ENCODE data around the gene CERS1.

Gene CERS1

GRCh38 chr19:18869781-18870530 is 26.0 kb downstream of the CERS1 start:
- peaks cover 0 to 17% (median 6%) of the 10 kb centered on the region in 4 experiments for H3K4me1 ChIP-seq (ENCODE audit: control extremely low read depth in 1 of 4, control insufficient read depth in 4 of 4, insufficient read depth in 4 of 4, low read length in 3 of 4)
- ChIA-PET POLR2A (interaction anchor here (0.5 to 1.4 kb wide), 2 partner anchors 117 to 160 kb away, joined by 3 to 4 read pairs; no protein-coding TSS in a partner anchor), CTCF (no interaction called here)
- H3K9me3 ChIP-seq (ENCODE audit: control extremely low read depth in 1 of 5, control insufficient read depth in 4 of 5, insufficient read depth in 2 of 5, low read depth in 1 of 5, low read length in 4 of 5), result no peaks in the 10 kb centered on the region
- peak overlapping the region in 1 of 7 experiments; percentile 11 for H3K4me3 ChIP-seq (ENCODE audit: control insufficient read depth in 1 of 7, extremely low read depth in 1 of 7, insufficient read depth in 4 of 7, low read depth in 2 of 7, low read length in 6 of 7)
- DNase-seq, result no peak
- peaks cover 0 to 34% (median 5%) of the 10 kb centered on the region in 5 experiments for H3K27me3 ChIP-seq (replicated peaks in 2 of 5; ENCODE audit: control insufficient read depth in 4 of 5, insufficient read depth in 5 of 5, low read length in 4 of 5)
- H3K36me3 ChIP-seq (ENCODE audit: control insufficient read depth in 4 of 4, insufficient read depth in 4 of 4, low read length in 3 of 4), result peaks cover 0 to 36% (median 25%) of the 10 kb centered on the region in 4 experiments
- 17% methylated on average over 43 of the region's 62 CpGs for WGBS (ENCODE audit: insufficient coverage)
- no peak overlapping the region for H3K27ac ChIP-seq (ENCODE audit: insufficient read depth in 1 of 2, low read depth in 1 of 2, low read length in 2 of 2, poor library complexity in 1 of 2, severe bottlenecking in 2 of 2)

- Histone ChIP-seq H3K9me3 (ENCODE audit: control extremely low read depth in 1 of 5, control insufficient read depth in 4 of 5, insufficient read depth in 2 of 5, low read depth in 1 of 5, low read length in 4 of 5) (no peaks in the 10 kb centered on the region), H3K27me3 (replicated peaks in 2 of 5; ENCODE audit: control insufficient read depth in 4 of 5, insufficient read depth in 5 of 5, low read length in 4 of 5) (peaks cover 0 to 34% (median 5%) of the 10 kb centered on the region in 5 experiments), H3K27ac (ENCODE audit: insufficient read depth in 1 of 2, low read depth in 1 of 2, low read length in 2 of 2, poor library complexity in 1 of 2, severe bottlenecking in 2 of 2) (no peak overlapping the region), H3K36me3 (ENCODE audit: control insufficient read depth in 4 of 4, insufficient read depth in 4 of 4, low read length in 3 of 4) (peaks cover 0 to 44% (median 29%) of the 10 kb centered on the region in 4 experiments), H3K4me3 (ENCODE audit: control insufficient read depth in 1 of 7, extremely low read depth in 1 of 7, insufficient read depth in 4 of 7, low read depth in 2 of 7, low read length in 6 of 7) (peak overlapping the region in 1 of 7 experiments; percentile 6), H3K4me1 (ENCODE audit: control extremely low read depth in 1 of 4, control insufficient read depth in 4 of 4, insufficient read depth in 4 of 4, low read length in 3 of 4) (peaks cover 0 to 17% (median 6%) of the 10 kb centered on the region in 4 experiments)
- no peak for DNase-seq
- POLR2A ChIA-PET, result interaction anchor here (0.5 to 1.4 kb wide), 2 partner anchors 118 to 161 kb away, joined by 3 to 4 read pairs; no protein-coding TSS in a partner anchor
- CTCF ChIA-PET, result no interaction called here
- 59% methylated on average over 57 of the region's 71 CpGs for WGBS (ENCODE audit: insufficient coverage)
These were observed 26.8 kb downstream of the CERS1 start for GRCh38 chr19:18869023-18869618.

- Histone ChIP-seq H3K27ac (ENCODE audit: insufficient read depth in 1 of 2, low read depth in 1 of 2, low read length in 2 of 2, poor library complexity in 1 of 2, severe bottlenecking in 2 of 2) (no peak overlapping the region), H3K4me3 (ENCODE audit: control insufficient read depth in 1 of 7, extremely low read depth in 1 of 7, insufficient read depth in 4 of 7, low read depth in 2 of 7, low read length in 6 of 7) (no peak overlapping the region), H3K36me3 (ENCODE audit: control insufficient read depth in 4 of 4, insufficient read depth in 4 of 4, low read length in 3 of 4) (peaks cover 0 to 50% (median 34%) of the 10 kb centered on the region in 4 experiments), H3K9me3 (ENCODE audit: control extremely low read depth in 1 of 5, control insufficient read depth in 4 of 5, insufficient read depth in 2 of 5, low read depth in 1 of 5, low read length in 4 of 5) (no peaks in the 10 kb centered on the region), H3K27me3 (replicated peaks in 2 of 5; ENCODE audit: control insufficient read depth in 4 of 5, insufficient read depth in 5 of 5, low read length in 4 of 5) (peaks cover 0 to 34% (median 5%) of the 10 kb centered on the region in 5 experiments), H3K4me1 (ENCODE audit: control extremely low read depth in 1 of 4, control insufficient read depth in 4 of 4, insufficient read depth in 4 of 4, low read length in 3 of 4) (peaks cover 0 to 19% (median 6%) of the 10 kb centered on the region in 4 experiments)
- POLR2A ChIA-PET, result no interaction called here
- WGBS (ENCODE audit: insufficient coverage), result 83% methylated on average over 74 of the region's 77 CpGs
- CTCF ChIA-PET, result no interaction called here
- no peak for DNase-seq
These were observed 27.5 kb downstream of the CERS1 start for GRCh38 chr19:18868380-18869022.

- H3K27me3 ChIP-seq (replicated peaks in 2 of 5; ENCODE audit: control insufficient read depth in 4 of 5, insufficient read depth in 5 of 5, low read length in 4 of 5), result peaks cover 0 to 34% (median 5%) of the 10 kb centered on the region in 5 experiments
- no peak overlapping the region for H3K4me3 ChIP-seq (ENCODE audit: control insufficient read depth in 1 of 7, extremely low read depth in 1 of 7, insufficient read depth in 4 of 7, low read depth in 2 of 7, low read length in 6 of 7)
- H3K9me3 ChIP-seq (ENCODE audit: control extremely low read depth in 1 of 5, control insufficient read depth in 4 of 5, insufficient read depth in 2 of 5, low read depth in 1 of 5, low read length in 4 of 5), result no peaks in the 10 kb centered on the region
- peaks cover under 1 to 57% (median 40%) of the 10 kb centered on the region in 4 experiments for H3K36me3 ChIP-seq (ENCODE audit: control insufficient read depth in 4 of 4, insufficient read depth in 4 of 4, low read length in 3 of 4)
- no peak for DNase-seq
- ChIA-PET POLR2A (no interaction called here), CTCF (interaction anchor here (1.0 to 2.5 kb wide), 5 partner anchors 8 to 120 kb away, joined by 3 to 17 read pairs (median 11); no protein-coding TSS in a partner anchor)
- 96% methylated on average over 22 of the region's 23 CpGs for WGBS (ENCODE audit: insufficient coverage)
- H3K4me1 ChIP-seq (ENCODE audit: control extremely low read depth in 1 of 4, control insufficient read depth in 4 of 4, insufficient read depth in 4 of 4, low read length in 3 of 4), result peaks cover 0 to 19% (median 6%) of the 10 kb centered on the region in 4 experiments
- no peak overlapping the region for H3K27ac ChIP-seq (ENCODE audit: insufficient read depth in 1 of 2, low read depth in 1 of 2, low read length in 2 of 2, poor library complexity in 1 of 2, severe bottlenecking in 2 of 2)
These were observed 28.2 kb downstream of the CERS1 start for GRCh38 chr19:18867751-18868150.

GRCh38 chr19:18867199-18867598 is 28.8 kb downstream of the CERS1 start:
- H3K27ac ChIP-seq (ENCODE audit: insufficient read depth in 1 of 2, low read depth in 1 of 2, low read length in 2 of 2, poor library complexity in 1 of 2, severe bottlenecking in 2 of 2), result no peak overlapping the region
- H3K27me3 ChIP-seq (replicated peaks in 2 of 5; ENCODE audit: control insufficient read depth in 4 of 5, insufficient read depth in 5 of 5, low read length in 4 of 5), result peaks cover 0 to 34% (median 5%) of the 10 kb centered on the region in 5 experiments
- H3K36me3 ChIP-seq (ENCODE audit: control insufficient read depth in 4 of 4, insufficient read depth in 4 of 4, low read length in 3 of 4), result peaks cover 2 to 63% (median 44%) of the 10 kb centered on the region in 4 experiments
- WGBS (ENCODE audit: insufficient coverage), result 97% methylated on average over 23 of the region's 23 CpGs
- no peaks in the 10 kb centered on the region for H3K9me3 ChIP-seq (ENCODE audit: control extremely low read depth in 1 of 5, control insufficient read depth in 4 of 5, insufficient read depth in 2 of 5, low read depth in 1 of 5, low read length in 4 of 5)
- CTCF ChIA-PET, result interaction anchor here (1.0 to 2.5 kb wide), 7 partner anchors 9 to 278 kb away, joined by 3 to 17 read pairs (median 5); no protein-coding TSS in a partner anchor
- POLR2A ChIA-PET, result no interaction called here
- no peak for DNase-seq
- peaks cover 0 to 19% (median 6%) of the 10 kb centered on the region in 4 experiments for H3K4me1 ChIP-seq (ENCODE audit: control extremely low read depth in 1 of 4, control insufficient read depth in 4 of 4, insufficient read depth in 4 of 4, low read length in 3 of 4)
- no peak overlapping the region for H3K4me3 ChIP-seq (ENCODE audit: control insufficient read depth in 1 of 7, extremely low read depth in 1 of 7, insufficient read depth in 4 of 7, low read depth in 2 of 7, low read length in 6 of 7)

- Histone ChIP-seq H3K4me3 (ENCODE audit: control insufficient read depth in 1 of 7, extremely low read depth in 1 of 7, insufficient read depth in 4 of 7, low read depth in 2 of 7, low read length in 6 of 7) (no peak overlapping the region), H3K9me3 (ENCODE audit: control extremely low read depth in 1 of 5, control insufficient read depth in 4 of 5, insufficient read depth in 2 of 5, low read depth in 1 of 5, low read length in 4 of 5) (no peaks in the 10 kb centered on the region), H3K4me1 (ENCODE audit: control extremely low read depth in 1 of 4, control insufficient read depth in 4 of 4, insufficient read depth in 4 of 4, low read length in 3 of 4) (peaks cover 0 to 19% (median 6%) of the 10 kb centered on the region in 4 experiments), H3K27ac (ENCODE audit: insufficient read depth in 1 of 2, low read depth in 1 of 2, low read length in 2 of 2, poor library complexity in 1 of 2, severe bottlenecking in 2 of 2) (no peak overlapping the region), H3K27me3 (replicated peaks in 2 of 5; ENCODE audit: control insufficient read depth in 4 of 5, insufficient read depth in 5 of 5, low read length in 4 of 5) (peaks cover 0 to 34% (median 5%) of the 10 kb centered on the region in 5 experiments), H3K36me3 (ENCODE audit: control insufficient read depth in 4 of 4, insufficient read depth in 4 of 4, low read length in 3 of 4) (peaks cover 2 to 67% (median 49%) of the 10 kb centered on the region in 4 experiments)
- ChIA-PET CTCF (interaction anchor here (0.6 to 2.5 kb wide), 8 partner anchors 9 to 277 kb away, joined by 3 to 17 read pairs (median 4); no protein-coding TSS in a partner anchor), POLR2A (no interaction called here)
- 96% methylated on average over 5 of the region's 17 CpGs for WGBS (ENCODE audit: insufficient coverage)
- DNase-seq, result no peak
These were observed 29.2 kb downstream of the CERS1 start for GRCh38 chr19:18866800-18867123.

Measured in common myeloid progenitor, CD34-positive (primary cell).